Keratinocyte (primary cell): ENCODE results near the gene PDX1. TPM values are rescaled to one million over a fixed set of nuclear protein-coding genes. Genes with fewer than 3 reads are reported as not detected.
A peak's percentile ranks its signal among the peaks of the same experiment; 100 is the strongest.

Experiments used
- DNase-seq: peaks from one replicate; pipeline ENCODE4 v3.0.0-alpha.2; 2011; ENCODE audit warnings: low read depth, missing footprints, low spot score
- FAIRE-seq: peaks from 2 replicates; lab custom pipeline; 2011; peaks lifted over from hg19 to GRCh38; lab: Jason Lieb, UNC
- H2AFZ ChIP-seq: 2 replicates; pipeline ENCODE4 v1.6.0; 2012; ENCODE audit warnings: low read length, control low read depth, inconsistent platforms; ENCODE audit not compliant: control insufficient read depth
- H3K27ac ChIP-seq: 2 replicates; pipeline ENCODE4 v1.5.1; 2011; ENCODE audit warnings: low read length; ENCODE audit not compliant: control insufficient read depth, insufficient read depth
- H3K27me3 ChIP-seq: 3 replicates; pipeline ENCODE4 v1.6.0; 2011; ENCODE audit warnings: low read length; ENCODE audit not compliant: control insufficient read depth, insufficient read depth; ENCODE audit errors: extremely low read depth
- H3K36me3 ChIP-seq, 2 experiments: 2 replicates in 1 of 2; 3 replicates in 1 of 2; pipeline ENCODE4 v1.5.1; 2011; ENCODE audit warnings: low read length in 2 of 2, mild to moderate bottlenecking in 1 of 2; ENCODE audit not compliant: control insufficient read depth in 2 of 2, insufficient read depth in 2 of 2; ENCODE audit errors: extremely low read depth in 1 of 2
- H3K4me1 ChIP-seq: 3 replicates; pipeline ENCODE4 v1.5.1; 2011; ENCODE audit warnings: low read length; ENCODE audit not compliant: control insufficient read depth, insufficient read depth; ENCODE audit errors: extremely low read depth
- H3K4me2 ChIP-seq: 3 replicates; pipeline ENCODE4 v1.6.0; 2011; ENCODE audit warnings: low read depth, low read length; ENCODE audit not compliant: control insufficient read depth, insufficient read depth; ENCODE audit errors: extremely low read depth
- H3K4me3 ChIP-seq, 3 experiments: fragments of 200-600 bp in 1 of 3; sonication (generic) in 1 of 3; 2 replicates in 2 of 3; 3 replicates in 1 of 3; pipeline ENCODE4 v1.5.1; 2011 to 2016; ENCODE audit warnings: low read length in 3 of 3, mild to moderate bottlenecking in 3 of 3, control low read depth in 2 of 3, inconsistent platforms in 1 of 3, low read depth in 1 of 3, mixed read lengths in 1 of 3, mixed run types in 1 of 3, moderate library complexity in 1 of 3; ENCODE audit not compliant: control insufficient read depth in 2 of 3, insufficient read depth in 2 of 3; ENCODE audit errors: extremely low read depth in 1 of 3
- H3K79me2 ChIP-seq: 2 replicates; pipeline ENCODE4 v1.6.0; 2012; ENCODE audit warnings: low read length; ENCODE audit not compliant: control insufficient read depth, insufficient read depth
- H3K9ac ChIP-seq: 3 replicates; pipeline ENCODE4 v1.6.0; 2011; ENCODE audit warnings: low read length; ENCODE audit not compliant: control insufficient read depth, insufficient read depth; ENCODE audit errors: extremely low read depth
- H3K9me1 ChIP-seq: 3 replicates; pipeline ENCODE4 v1.6.0; 2011; ENCODE audit warnings: low read length; ENCODE audit not compliant: control insufficient read depth, insufficient read depth; ENCODE audit errors: extremely low read depth
- H3K9me3 ChIP-seq: 2 replicates; pipeline ENCODE4 v1.5.1; 2012; ENCODE audit warnings: low read depth, low read length; ENCODE audit not compliant: control insufficient read depth
- H4K20me1 ChIP-seq: 3 replicates; pipeline ENCODE4 v1.6.0; 2011; ENCODE audit warnings: low read length; ENCODE audit not compliant: control insufficient read depth, insufficient read depth; ENCODE audit errors: extremely low read depth
- EZH2 ChIP-seq: IDR thresholded peaks from one replicate; pipeline ENCODE4 v1.6.1; 2012; ENCODE audit warnings: inconsistent platforms, mild to moderate bottlenecking, low read length, moderate library complexity
- dilution Hi-C: fragments of 300-500 bp; cut with MboI; formaldehyde crosslinking; loops from one replicate; pipeline ENCODE4 v1.7.0; 2020; ENCODE audit warnings: low sequenced_read_pairs; ENCODE audit not compliant: extremely low pct_ligation_motif_present
- polyA plus RNA-seq, 5 experiments: library from polyadenylated mRNA; depleted of rRNA in 3 of 5; stranded (reverse) in 3 of 5; stranded (forward) in 1 of 5; unstranded in 1 of 5; fragments of >200 nt; gene quantifications; 1 replicate in 1 of 5; 2 replicates in 3 of 5; 3 replicates in 1 of 5; pipeline versions ENCODE4 v1.2.1 to v1.2.3, GENCODE V29; 2011 to 2012; ENCODE audit warnings: missing spikeins in 2 of 5, low read depth in 1 of 5, low replicate concordance in 1 of 5
- TF ChIP-seq, protein P1 (sequence below), 3 experiments: IDR thresholded peaks in 1 of 3; conservative IDR thresholded peaks in 1 of 3; optimal IDR thresholded peaks in 1 of 3; 2 replicates in 2 of 3; 3 replicates in 1 of 3; pipeline versions ENCODE3 to v1.5.1; 2011; ENCODE audit warnings: low read length in 3 of 3, mild to moderate bottlenecking in 3 of 3, moderate library complexity in 2 of 3, control low read depth in 1 of 3, inconsistent platforms in 1 of 3; ENCODE audit not compliant: insufficient read depth in 2 of 3; ENCODE audit errors: extremely low read depth in 1 of 3

PDX1 gene
- polyA plus RNA-seq, 1 donor (not counting 4 experiments of a cell fraction or from before 2014, with no cell fraction given): not detected

DNA sequence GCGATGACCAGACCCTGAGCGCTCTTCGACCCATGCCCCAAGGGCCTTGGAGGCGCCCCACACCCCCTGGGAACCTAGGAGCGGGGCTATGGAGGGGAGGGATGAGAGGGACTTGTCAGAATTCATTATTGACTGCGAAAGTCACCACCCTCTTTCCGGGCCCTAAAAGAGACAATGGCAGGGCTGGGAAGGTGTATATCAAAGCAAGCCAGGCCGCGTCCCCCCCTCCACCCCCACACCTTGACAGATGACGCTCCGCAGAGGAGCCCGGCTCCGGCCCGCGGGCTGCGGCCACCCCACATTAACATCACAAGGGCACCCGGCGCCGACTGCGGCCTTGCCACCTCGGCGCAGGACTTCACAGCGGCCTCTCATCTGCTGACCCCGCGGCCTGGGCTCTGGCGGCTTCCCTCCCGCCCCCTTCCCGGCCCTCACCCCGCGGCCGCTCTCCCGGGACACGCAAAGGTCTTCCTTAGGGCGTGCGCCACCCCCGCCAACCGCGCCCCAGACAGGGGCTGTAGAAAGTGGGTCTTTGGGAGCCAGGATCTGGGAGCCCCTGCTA, 46.9 kb downstream of the PDX1 start:
- Histone ChIP-seq H3K4me2 (no peak overlapping the region), H3K4me1 (no peaks in the 10 kb centered on the region), H3K9me1 (no peaks in the 10 kb centered on the region), H3K4me3 (no peak overlapping the region), H3K36me3 (no peaks in the 10 kb centered on the region), H3K9me3 (no peaks in the 10 kb centered on the region), H4K20me1 (no peaks in the 10 kb centered on the region), H3K27ac (no peak overlapping the region), H2AFZ (no peak overlapping the region), H3K9ac (no peak overlapping the region), H3K27me3 (peaks cover 85% of the 10 kb centered on the region), H3K79me2 (no peaks in the 10 kb centered on the region)
- peak; percentile 8 for TF ChIP-seq EZH2
- TF ChIP-seq, protein P1, sequence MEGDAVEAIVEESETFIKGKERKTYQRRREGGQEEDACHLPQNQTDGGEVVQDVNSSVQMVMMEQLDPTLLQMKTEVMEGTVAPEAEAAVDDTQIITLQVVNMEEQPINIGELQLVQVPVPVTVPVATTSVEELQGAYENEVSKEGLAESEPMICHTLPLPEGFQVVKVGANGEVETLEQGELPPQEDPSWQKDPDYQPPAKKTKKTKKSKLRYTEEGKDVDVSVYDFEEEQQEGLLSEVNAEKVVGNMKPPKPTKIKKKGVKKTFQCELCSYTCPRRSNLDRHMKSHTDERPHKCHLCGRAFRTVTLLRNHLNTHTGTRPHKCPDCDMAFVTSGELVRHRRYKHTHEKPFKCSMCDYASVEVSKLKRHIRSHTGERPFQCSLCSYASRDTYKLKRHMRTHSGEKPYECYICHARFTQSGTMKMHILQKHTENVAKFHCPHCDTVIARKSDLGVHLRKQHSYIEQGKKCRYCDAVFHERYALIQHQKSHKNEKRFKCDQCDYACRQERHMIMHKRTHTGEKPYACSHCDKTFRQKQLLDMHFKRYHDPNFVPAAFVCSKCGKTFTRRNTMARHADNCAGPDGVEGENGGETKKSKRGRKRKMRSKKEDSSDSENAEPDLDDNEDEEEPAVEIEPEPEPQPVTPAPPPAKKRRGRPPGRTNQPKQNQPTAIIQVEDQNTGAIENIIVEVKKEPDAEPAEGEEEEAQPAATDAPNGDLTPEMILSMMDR (optimal IDR thresholded peaks at IDR 0.05 in 1 of 3, IDR thresholded peaks at IDR 0.05 in 1 of 3, conservative IDR thresholded peaks at IDR 0.05 in 1 of 3; ENCODE audit: extremely low read depth in 1 of 3, insufficient read depth in 2 of 3, low read length in 3 of 3): no peak
- no peak for FAIRE-seq
- DNase-seq: no peak
- dilution Hi-C loops: loop anchor here (25.0 kb wide), 1 partner anchor 129 kb away; no protein-coding TSS in a partner anchor

DNA sequence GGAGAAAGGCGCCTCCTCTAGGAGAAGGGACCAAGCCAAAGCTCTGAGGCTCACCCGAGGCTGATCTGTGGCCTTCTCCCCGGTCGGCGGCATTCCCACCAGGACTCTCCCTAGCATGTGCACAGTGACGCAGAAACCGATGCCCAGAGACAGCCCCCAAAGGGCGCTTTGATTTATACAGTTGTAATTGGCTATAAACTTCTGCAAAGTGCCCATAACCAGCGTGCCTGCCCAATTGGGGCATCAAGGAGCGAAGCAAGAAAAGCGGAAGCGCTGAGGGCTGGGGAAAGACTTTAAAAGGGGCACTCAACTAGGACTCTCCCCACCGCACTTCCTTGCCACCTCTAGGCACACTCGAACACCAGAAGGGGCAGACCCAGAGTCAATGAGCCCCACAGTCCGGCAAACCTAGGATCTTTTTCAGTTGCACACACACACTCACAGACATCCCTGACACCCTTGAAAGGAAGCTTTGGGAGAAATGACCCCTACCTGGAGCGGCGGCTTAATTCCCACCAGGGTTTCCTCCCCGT, 47.5 kb downstream of the PDX1 start:
- FAIRE-seq: no peak
- no peaks in the 10 kb centered on the region for H3K36me3 ChIP-seq
- H3K4me1 ChIP-seq: no peaks in the 10 kb centered on the region
- dilution Hi-C loops: loop anchor here (25.0 kb wide), 1 partner anchor 130 kb away; no protein-coding TSS in a partner anchor
- no peak overlapping the region for H3K4me2 ChIP-seq
- H3K9me3 ChIP-seq: no peaks in the 10 kb centered on the region
- H3K27ac ChIP-seq: no peak overlapping the region
- H2AFZ ChIP-seq: no peak overlapping the region
- peak; percentile 68 for TF ChIP-seq EZH2
- TF ChIP-seq, protein P1 (optimal IDR thresholded peaks at IDR 0.05 in 1 of 3, IDR thresholded peaks at IDR 0.05 in 1 of 3, conservative IDR thresholded peaks at IDR 0.05 in 1 of 3; ENCODE audit: extremely low read depth in 1 of 3, insufficient read depth in 2 of 3, low read length in 3 of 3): no peak
- no peak overlapping the region for H3K9ac ChIP-seq
- no peak overlapping the region for H3K4me3 ChIP-seq
- no peaks in the 10 kb centered on the region for H3K79me2 ChIP-seq
- H4K20me1 ChIP-seq: no peaks in the 10 kb centered on the region
- H3K9me1 ChIP-seq: no peaks in the 10 kb centered on the region
- H3K27me3 ChIP-seq: peaks cover 87% of the 10 kb centered on the region
- no peak for DNase-seq
